IMR-90 (cell line): Measurements from ENCODE around the gene KIF1A. TPM values are rescaled to one million over a fixed set of nuclear protein-coding genes. Genes with fewer than 3 reads are reported as not detected.

Experiments used
- ATAC-seq: fragments of 200-7000 bp; cut with Tn5 transposase; 2 replicates; pipeline ENCODE4 v1.9.1; 2020; ENCODE audit warnings: low read depth, mild to moderate bottlenecking, moderate library complexity
- BruUV-seq: library from RNA; stranded (reverse); fragments of 400-500 nt; replicated peaks from 2 replicates; lab custom pipeline; 2021; lab: Mats Ljungman, UMichigan
- CTCF ChIA-PET: fragments of 300-600 bp; formaldehyde crosslinking; extraction: SDS; loops from one replicate; lab custom pipeline; 2021; ENCODE audit warnings: antibody characterized with exemption; lab: Yijun Ruan, JAX
- POLR2A ChIA-PET: fragments of 300-600 bp; sonication (Branson Sonifier 250); formaldehyde crosslinking; loops from one replicate; lab custom pipeline; 2022; ENCODE audit warnings: antibody characterized with exemption; ENCODE audit not compliant: unreplicated experiment; lab: Charles Lee
- DNase-seq: peaks from one replicate; pipeline ENCODE4 v3.0.0; 2013
- H2AFZ ChIP-seq: replicated peaks from 2 replicates; pipeline ENCODE3; 2013; ENCODE audit warnings: low read length, mild to moderate bottlenecking; ENCODE audit not compliant: poor library complexity
- H2AK5ac ChIP-seq: 2 replicates; pipeline ENCODE4 v1.6.1; 2013; ENCODE audit warnings: low read depth, low read length, inconsistent platforms
- H2AK9ac ChIP-seq: replicated peaks from 2 replicates; pipeline ENCODE3; 2013; ENCODE audit warnings: mild to moderate bottlenecking, low read depth, low read length, moderate library complexity; ENCODE audit not compliant: poor library complexity
- H2BK120ac ChIP-seq: 2 replicates; pipeline ENCODE4 v1.6.1; 2013; ENCODE audit warnings: low read depth, low read length, inconsistent platforms
- H2BK15ac ChIP-seq: 3 replicates; pipeline ENCODE4 v1.6.1; 2013; ENCODE audit warnings: low read depth, low read length, inconsistent platforms
- H2BK20ac ChIP-seq: 2 replicates; pipeline ENCODE4 v1.6.1; 2013; ENCODE audit warnings: low read depth, mild to moderate bottlenecking, inconsistent platforms, low read length, moderate library complexity
- H2BK5ac ChIP-seq: 2 replicates; pipeline ENCODE4 v1.6.1; 2013; ENCODE audit warnings: mild to moderate bottlenecking, low read depth, low read length, inconsistent platforms; ENCODE audit not compliant: poor library complexity, severe bottlenecking
- H3K14ac ChIP-seq: replicated peaks from 2 replicates; pipeline ENCODE4 v1.6.1; 2013; ENCODE audit warnings: low read depth, low read length, inconsistent platforms
- H3K18ac ChIP-seq: 2 replicates; pipeline ENCODE4 v1.6.1; 2013; ENCODE audit warnings: low read depth, low read length, control low read depth
- H3K23ac ChIP-seq: 2 replicates; pipeline ENCODE4 v1.6.1; 2013; ENCODE audit warnings: low read depth, low read length, inconsistent platforms
- H3K27ac ChIP-seq: 2 replicates; pipeline ENCODE4 v1.5.1; 2013; ENCODE audit warnings: mild to moderate bottlenecking, control low read depth, low read length; ENCODE audit not compliant: insufficient read depth
- H3K27me3 ChIP-seq: 2 replicates; pipeline ENCODE4 v1.6.1; 2013; ENCODE audit warnings: low read length; ENCODE audit not compliant: control insufficient read depth, insufficient read depth
- H3K36me3 ChIP-seq: 2 replicates; pipeline ENCODE4 v1.6.1; 2013; ENCODE audit warnings: low read length, mixed read lengths; ENCODE audit not compliant: control insufficient read depth, insufficient read depth
- H3K4ac ChIP-seq: 2 replicates; pipeline ENCODE4 v1.6.1; 2013; ENCODE audit warnings: low read depth, low read length, inconsistent platforms
- H3K4me1 ChIP-seq: 2 replicates; pipeline ENCODE4 v1.6.1; 2013; ENCODE audit warnings: low read length, mixed read lengths; ENCODE audit not compliant: control insufficient read depth, insufficient read depth
- H3K4me2 ChIP-seq: 2 replicates; pipeline ENCODE4 v1.6.1; 2013; ENCODE audit warnings: low read depth, mild to moderate bottlenecking, control low read depth, low read length, moderate library complexity
- H3K4me3 ChIP-seq: 2 replicates; pipeline ENCODE4 v1.5.1; 2013; ENCODE audit warnings: low read depth, mild to moderate bottlenecking, control low read depth, low read length, moderate library complexity; ENCODE audit not compliant: insufficient read depth
- H3K56ac ChIP-seq: 2 replicates; pipeline ENCODE4 v1.6.1; 2013; ENCODE audit warnings: low read length, inconsistent platforms; ENCODE audit not compliant: insufficient read depth; ENCODE audit errors: extremely low read depth
- H3K79me1 ChIP-seq, 2 experiments: 2 replicates each; pipeline ENCODE4 v1.6.1; 2013; ENCODE audit warnings: low read length in 2 of 2, inconsistent platforms in 1 of 2, low read depth in 1 of 2
- H3K9ac ChIP-seq: 2 replicates; pipeline ENCODE4 v1.6.1; 2013; ENCODE audit warnings: low read depth, low read length, control low read depth
- H3K9me1 ChIP-seq: 2 replicates; pipeline ENCODE4 v1.6.1; 2013; ENCODE audit warnings: low read length, inconsistent platforms; ENCODE audit not compliant: insufficient read depth
- H3K9me3 ChIP-seq: 2 replicates; pipeline ENCODE4 v1.6.1; 2013; ENCODE audit warnings: low read length; ENCODE audit not compliant: control insufficient read depth, insufficient read depth
- H4K20me1 ChIP-seq: 2 replicates; pipeline ENCODE4 v1.6.1; 2013; ENCODE audit warnings: low read length, inconsistent platforms; ENCODE audit not compliant: insufficient read depth
- H4K5ac ChIP-seq: 2 replicates; pipeline ENCODE4 v1.6.1; 2013; ENCODE audit warnings: mild to moderate bottlenecking, low read depth, low read length, control low read depth
- H4K8ac ChIP-seq, 2 experiments: 2 replicates each; pipeline ENCODE4 v1.6.1; 2013; ENCODE audit warnings: low read depth in 2 of 2, low read length in 2 of 2, control low read depth in 1 of 2, inconsistent platforms in 1 of 2
- H4K91ac ChIP-seq: 2 replicates; pipeline ENCODE4 v1.6.1; 2013; ENCODE audit warnings: low read depth, low read length, inconsistent platforms; ENCODE audit not compliant: insufficient read depth
- BHLHE40 ChIP-seq: fragments of 150-350 bp; IDR thresholded peaks from 2 replicates; pipeline ENCODE4 v1.6.1; 2016; ENCODE audit warnings: mild to moderate bottlenecking, low read depth, low read length
- NFE2L2 ChIP-seq: fragments of 150-350 bp; IDR thresholded peaks from 2 replicates; pipeline ENCODE4 v1.6.1; 2016; ENCODE audit warnings: low read depth, mild to moderate bottlenecking, low read length
- RCOR1 ChIP-seq: IDR thresholded peaks from 2 replicates; pipeline ENCODE4 v1.6.1; 2012; ENCODE audit warnings: mild to moderate bottlenecking, low read length, improper control_type of control experiment; ENCODE audit not compliant: insufficient replicate concordance
- SMC3 ChIP-seq: fragments of 150-350 bp; IDR thresholded peaks from 2 replicates; pipeline ENCODE4 v1.6.1; 2016; ENCODE audit warnings: low read depth, mild to moderate bottlenecking, antibody characterized with exemption, low read length, moderate library complexity
- WGBS, 2 experiments: methylation state at CpG; one replicate each; pipeline versions ENCODE4 v1.1.5 to v1.1.7; 2013; ENCODE audit warnings: missing lambda C conversion rate in 2 of 2; ENCODE audit not compliant: insufficient read length in 1 of 2; ENCODE audit errors: extremely low coverage in 2 of 2; 5-methylcytosine and 5-hydroxymethylcytosine counted together
- dilution Hi-C: fragments of 300-500 bp; cut with HindIII; formaldehyde crosslinking; loops from one replicate; pipeline ENCODE4 v1.14.3; 2018; ENCODE audit warnings: low sequenced_read_pairs; ENCODE audit not compliant: unreplicated experiment
- in situ Hi-C: fragments of 300-500 bp; cut with MboI; formaldehyde crosslinking; loops from 3 replicates; pipeline ENCODE4 v1.14.3; 2019; ENCODE audit warnings: low sequenced_read_pairs, inconsistent platforms, mixed read lengths
- intact Hi-C: fragments of 100-400 bp; cut with micrococcal nuclease; formaldehyde crosslinking; loops from 2 replicates; pipeline ENCODE4 v1.10.0; 2022
- polyA plus RNA-seq, 3 experiments: library from polyadenylated mRNA; depleted of rRNA; stranded (reverse); fragments of >200 nt; gene quantifications; 2 replicates each; pipeline ENCODE4 v1.2.3, GENCODE V29; 2012; ENCODE audit warnings: low replicate concordance in 1 of 3
- total RNA-seq: library from RNA; depleted of rRNA; stranded (reverse); fragments of >200 nt; gene quantifications from 2 replicates; pipeline ENCODE4 v1.2.3, GENCODE V29; 2012
- TF ChIP-seq, protein P1 (sequence below): fragments of 150-350 bp; IDR thresholded peaks from 2 replicates; pipeline ENCODE4 v1.6.1; 2017; ENCODE audit warnings: mild to moderate bottlenecking, antibody characterized with exemption, low read length, low read depth

Gene KIF1A
- total and polyA plus RNA-seq, 2 of the 4 experiments (the other 2 are of a cell fraction): under 0.01 TPM; not detected in 1

DNA sequence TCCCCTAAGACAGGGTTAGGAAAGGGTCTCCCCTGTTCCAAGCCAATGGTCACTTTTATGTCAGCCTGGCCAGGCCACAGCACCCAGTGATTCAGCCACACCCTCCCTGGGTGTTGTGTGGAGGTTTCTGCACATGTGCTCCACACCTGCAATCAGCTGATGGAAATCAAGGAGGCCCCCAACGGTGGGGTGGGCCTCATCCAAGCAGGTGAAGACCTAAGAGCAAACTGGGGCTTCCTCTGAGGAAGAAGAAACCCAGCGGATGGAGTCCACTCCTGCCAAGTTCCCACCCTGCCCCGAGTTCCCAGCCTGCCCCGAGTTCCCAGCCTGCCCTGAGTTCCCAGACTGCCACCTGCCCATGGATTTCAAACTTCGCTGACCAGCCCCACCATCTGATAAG, 55.4 kb downstream of the KIF1A start:
- no peak for DNase-seq
- Histone ChIP-seq H3K56ac (no peak overlapping the region), H3K9me3 (no peaks in the 10 kb centered on the region), H2BK15ac (no peak overlapping the region), H3K4me2 (no peak overlapping the region), H3K4me3 (no peak overlapping the region), H3K23ac (no peak overlapping the region), H3K14ac (no peak overlapping the region), H2BK20ac (no peak overlapping the region), H4K20me1 (no peaks in the 10 kb centered on the region), H4K5ac (no peak overlapping the region), H4K8ac (no peak overlapping the region), H2AFZ (no peak overlapping the region), H3K27me3 (peaks cover 7% of the 10 kb centered on the region; the same call in 1 of the 2 replicates), H3K4ac (no peak overlapping the region), H4K91ac (no peak overlapping the region), H3K27ac (no peak overlapping the region), H2BK5ac (no peak overlapping the region), H2AK5ac (no peak overlapping the region), H2BK120ac (no peak overlapping the region), H2AK9ac (peak overlapping the region; percentile 16), H3K18ac (no peak overlapping the region), H3K36me3 (no peaks in the 10 kb centered on the region), H3K9ac (no peak overlapping the region), H3K79me1 (no peaks in the 10 kb centered on the region), H3K4me1 (no peaks in the 10 kb centered on the region), H3K9me1 (no peaks in the 10 kb centered on the region)
- in situ Hi-C loops: no loop called here
- CTCF ChIA-PET: no interaction called here
- BruUV-seq: no TSS peak
- dilution Hi-C loops: no loop called here
- no peak for ATAC-seq
- intact Hi-C loops: no loop called here
- WGBS, 2 experiments: 52% methylated on average over 5 of the region's 5 CpGs; no CpG with 5 or more reads in 1 of the 2 experiments
- POLR2A ChIA-PET: no interaction called here
- TF ChIP-seq, protein P1, sequence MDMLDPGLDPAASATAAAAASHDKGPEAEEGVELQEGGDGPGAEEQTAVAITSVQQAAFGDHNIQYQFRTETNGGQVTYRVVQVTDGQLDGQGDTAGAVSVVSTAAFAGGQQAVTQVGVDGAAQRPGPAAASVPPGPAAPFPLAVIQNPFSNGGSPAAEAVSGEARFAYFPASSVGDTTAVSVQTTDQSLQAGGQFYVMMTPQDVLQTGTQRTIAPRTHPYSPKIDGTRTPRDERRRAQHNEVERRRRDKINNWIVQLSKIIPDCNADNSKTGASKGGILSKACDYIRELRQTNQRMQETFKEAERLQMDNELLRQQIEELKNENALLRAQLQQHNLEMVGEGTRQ: no peak
- TF ChIP-seq SMC3: no peak
- no peak for TF ChIP-seq NFE2L2
- no peak for TF ChIP-seq RCOR1
- no peak for TF ChIP-seq BHLHE40
